ENCODE data around the gene TMEM272.

DNA sequence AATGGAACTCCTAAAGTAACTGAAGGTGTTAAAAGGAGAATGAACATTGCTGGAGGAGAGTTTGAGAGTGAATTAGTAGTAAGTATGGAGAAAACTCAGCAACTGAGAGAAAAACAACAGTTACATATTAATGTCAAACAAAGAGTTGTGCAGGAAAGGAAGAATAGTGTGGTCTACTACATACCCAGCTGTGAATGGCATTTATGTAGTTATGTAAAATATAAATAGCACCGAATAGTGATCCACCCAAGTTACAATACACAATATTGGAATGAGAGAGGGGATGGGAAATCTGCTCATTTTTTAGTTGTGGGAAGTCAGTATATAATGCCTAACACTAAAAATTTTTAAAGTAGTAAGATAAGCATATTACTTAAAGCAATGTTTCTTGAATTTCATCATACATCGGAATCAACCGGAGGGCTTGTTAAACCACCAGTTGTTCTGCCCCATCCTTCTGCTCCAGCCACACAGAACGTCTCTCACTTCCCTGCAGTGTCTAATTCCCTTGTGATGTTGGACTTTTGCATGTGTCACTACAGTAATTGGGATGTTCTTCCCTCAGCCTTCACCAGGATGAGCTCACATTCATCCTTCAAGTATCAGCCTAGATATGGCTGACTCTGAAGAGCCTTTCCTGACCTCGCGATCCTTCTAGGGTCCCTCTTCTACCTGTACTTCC lies 28.3 kb upstream of the TMEM272 start:
- TF ChIP-seq, protein P1, sequence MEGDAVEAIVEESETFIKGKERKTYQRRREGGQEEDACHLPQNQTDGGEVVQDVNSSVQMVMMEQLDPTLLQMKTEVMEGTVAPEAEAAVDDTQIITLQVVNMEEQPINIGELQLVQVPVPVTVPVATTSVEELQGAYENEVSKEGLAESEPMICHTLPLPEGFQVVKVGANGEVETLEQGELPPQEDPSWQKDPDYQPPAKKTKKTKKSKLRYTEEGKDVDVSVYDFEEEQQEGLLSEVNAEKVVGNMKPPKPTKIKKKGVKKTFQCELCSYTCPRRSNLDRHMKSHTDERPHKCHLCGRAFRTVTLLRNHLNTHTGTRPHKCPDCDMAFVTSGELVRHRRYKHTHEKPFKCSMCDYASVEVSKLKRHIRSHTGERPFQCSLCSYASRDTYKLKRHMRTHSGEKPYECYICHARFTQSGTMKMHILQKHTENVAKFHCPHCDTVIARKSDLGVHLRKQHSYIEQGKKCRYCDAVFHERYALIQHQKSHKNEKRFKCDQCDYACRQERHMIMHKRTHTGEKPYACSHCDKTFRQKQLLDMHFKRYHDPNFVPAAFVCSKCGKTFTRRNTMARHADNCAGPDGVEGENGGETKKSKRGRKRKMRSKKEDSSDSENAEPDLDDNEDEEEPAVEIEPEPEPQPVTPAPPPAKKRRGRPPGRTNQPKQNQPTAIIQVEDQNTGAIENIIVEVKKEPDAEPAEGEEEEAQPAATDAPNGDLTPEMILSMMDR (conservative IDR thresholded peaks at IDR 0.05; ENCODE audit: low read depth in 2 of 2) = no peak
- TF ChIP-seq POLR2AphosphoS5 (IDR thresholded peaks at IDR 0.05; ENCODE audit: low read depth) (no peak), EZH2phosphoT487 (IDR thresholded peaks at IDR 0.05; ENCODE audit: unreplicated experiment) (no peak), EZH2 (IDR thresholded peaks at IDR 0.05; ENCODE audit: low read depth, unreplicated experiment) (no peak), JUNB (IDR thresholded peaks at IDR 0.05; ENCODE audit: unreplicated experiment) (no peak), ZNF114 (CRISPR knock-in tag; IDR thresholded peaks at IDR 0.05) (no peak), CREB1 (CRISPR knock-in tag; IDR thresholded peaks at IDR 0.05; ENCODE audit: low read depth) (no peak), ZNF331 (CRISPR knock-in tag; IDR thresholded peaks at IDR 0.05; ENCODE audit: low read depth) (no peak), NANOG (IDR thresholded peaks at IDR 0.05; ENCODE audit: borderline replicate concordance) (no peak)
- TF ChIP-seq, protein P2, sequence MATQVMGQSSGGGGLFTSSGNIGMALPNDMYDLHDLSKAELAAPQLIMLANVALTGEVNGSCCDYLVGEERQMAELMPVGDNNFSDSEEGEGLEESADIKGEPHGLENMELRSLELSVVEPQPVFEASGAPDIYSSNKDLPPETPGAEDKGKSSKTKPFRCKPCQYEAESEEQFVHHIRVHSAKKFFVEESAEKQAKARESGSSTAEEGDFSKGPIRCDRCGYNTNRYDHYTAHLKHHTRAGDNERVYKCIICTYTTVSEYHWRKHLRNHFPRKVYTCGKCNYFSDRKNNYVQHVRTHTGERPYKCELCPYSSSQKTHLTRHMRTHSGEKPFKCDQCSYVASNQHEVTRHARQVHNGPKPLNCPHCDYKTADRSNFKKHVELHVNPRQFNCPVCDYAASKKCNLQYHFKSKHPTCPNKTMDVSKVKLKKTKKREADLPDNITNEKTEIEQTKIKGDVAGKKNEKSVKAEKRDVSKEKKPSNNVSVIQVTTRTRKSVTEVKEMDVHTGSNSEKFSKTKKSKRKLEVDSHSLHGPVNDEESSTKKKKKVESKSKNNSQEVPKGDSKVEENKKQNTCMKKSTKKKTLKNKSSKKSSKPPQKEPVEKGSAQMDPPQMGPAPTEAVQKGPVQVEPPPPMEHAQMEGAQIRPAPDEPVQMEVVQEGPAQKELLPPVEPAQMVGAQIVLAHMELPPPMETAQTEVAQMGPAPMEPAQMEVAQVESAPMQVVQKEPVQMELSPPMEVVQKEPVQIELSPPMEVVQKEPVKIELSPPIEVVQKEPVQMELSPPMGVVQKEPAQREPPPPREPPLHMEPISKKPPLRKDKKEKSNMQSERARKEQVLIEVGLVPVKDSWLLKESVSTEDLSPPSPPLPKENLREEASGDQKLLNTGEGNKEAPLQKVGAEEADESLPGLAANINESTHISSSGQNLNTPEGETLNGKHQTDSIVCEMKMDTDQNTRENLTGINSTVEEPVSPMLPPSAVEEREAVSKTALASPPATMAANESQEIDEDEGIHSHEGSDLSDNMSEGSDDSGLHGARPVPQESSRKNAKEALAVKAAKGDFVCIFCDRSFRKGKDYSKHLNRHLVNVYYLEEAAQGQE (IDR thresholded peaks at IDR 0.05; ENCODE audit: unreplicated experiment) = no peak
- TF ChIP-seq, protein P3, sequence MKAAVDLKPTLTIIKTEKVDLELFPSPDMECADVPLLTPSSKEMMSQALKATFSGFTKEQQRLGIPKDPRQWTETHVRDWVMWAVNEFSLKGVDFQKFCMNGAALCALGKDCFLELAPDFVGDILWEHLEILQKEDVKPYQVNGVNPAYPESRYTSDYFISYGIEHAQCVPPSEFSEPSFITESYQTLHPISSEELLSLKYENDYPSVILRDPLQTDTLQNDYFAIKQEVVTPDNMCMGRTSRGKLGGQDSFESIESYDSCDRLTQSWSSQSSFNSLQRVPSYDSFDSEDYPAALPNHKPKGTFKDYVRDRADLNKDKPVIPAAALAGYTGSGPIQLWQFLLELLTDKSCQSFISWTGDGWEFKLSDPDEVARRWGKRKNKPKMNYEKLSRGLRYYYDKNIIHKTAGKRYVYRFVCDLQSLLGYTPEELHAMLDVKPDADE (IDR thresholded peaks at IDR 0.05) = no peak
- TF ChIP-seq, protein P4, sequence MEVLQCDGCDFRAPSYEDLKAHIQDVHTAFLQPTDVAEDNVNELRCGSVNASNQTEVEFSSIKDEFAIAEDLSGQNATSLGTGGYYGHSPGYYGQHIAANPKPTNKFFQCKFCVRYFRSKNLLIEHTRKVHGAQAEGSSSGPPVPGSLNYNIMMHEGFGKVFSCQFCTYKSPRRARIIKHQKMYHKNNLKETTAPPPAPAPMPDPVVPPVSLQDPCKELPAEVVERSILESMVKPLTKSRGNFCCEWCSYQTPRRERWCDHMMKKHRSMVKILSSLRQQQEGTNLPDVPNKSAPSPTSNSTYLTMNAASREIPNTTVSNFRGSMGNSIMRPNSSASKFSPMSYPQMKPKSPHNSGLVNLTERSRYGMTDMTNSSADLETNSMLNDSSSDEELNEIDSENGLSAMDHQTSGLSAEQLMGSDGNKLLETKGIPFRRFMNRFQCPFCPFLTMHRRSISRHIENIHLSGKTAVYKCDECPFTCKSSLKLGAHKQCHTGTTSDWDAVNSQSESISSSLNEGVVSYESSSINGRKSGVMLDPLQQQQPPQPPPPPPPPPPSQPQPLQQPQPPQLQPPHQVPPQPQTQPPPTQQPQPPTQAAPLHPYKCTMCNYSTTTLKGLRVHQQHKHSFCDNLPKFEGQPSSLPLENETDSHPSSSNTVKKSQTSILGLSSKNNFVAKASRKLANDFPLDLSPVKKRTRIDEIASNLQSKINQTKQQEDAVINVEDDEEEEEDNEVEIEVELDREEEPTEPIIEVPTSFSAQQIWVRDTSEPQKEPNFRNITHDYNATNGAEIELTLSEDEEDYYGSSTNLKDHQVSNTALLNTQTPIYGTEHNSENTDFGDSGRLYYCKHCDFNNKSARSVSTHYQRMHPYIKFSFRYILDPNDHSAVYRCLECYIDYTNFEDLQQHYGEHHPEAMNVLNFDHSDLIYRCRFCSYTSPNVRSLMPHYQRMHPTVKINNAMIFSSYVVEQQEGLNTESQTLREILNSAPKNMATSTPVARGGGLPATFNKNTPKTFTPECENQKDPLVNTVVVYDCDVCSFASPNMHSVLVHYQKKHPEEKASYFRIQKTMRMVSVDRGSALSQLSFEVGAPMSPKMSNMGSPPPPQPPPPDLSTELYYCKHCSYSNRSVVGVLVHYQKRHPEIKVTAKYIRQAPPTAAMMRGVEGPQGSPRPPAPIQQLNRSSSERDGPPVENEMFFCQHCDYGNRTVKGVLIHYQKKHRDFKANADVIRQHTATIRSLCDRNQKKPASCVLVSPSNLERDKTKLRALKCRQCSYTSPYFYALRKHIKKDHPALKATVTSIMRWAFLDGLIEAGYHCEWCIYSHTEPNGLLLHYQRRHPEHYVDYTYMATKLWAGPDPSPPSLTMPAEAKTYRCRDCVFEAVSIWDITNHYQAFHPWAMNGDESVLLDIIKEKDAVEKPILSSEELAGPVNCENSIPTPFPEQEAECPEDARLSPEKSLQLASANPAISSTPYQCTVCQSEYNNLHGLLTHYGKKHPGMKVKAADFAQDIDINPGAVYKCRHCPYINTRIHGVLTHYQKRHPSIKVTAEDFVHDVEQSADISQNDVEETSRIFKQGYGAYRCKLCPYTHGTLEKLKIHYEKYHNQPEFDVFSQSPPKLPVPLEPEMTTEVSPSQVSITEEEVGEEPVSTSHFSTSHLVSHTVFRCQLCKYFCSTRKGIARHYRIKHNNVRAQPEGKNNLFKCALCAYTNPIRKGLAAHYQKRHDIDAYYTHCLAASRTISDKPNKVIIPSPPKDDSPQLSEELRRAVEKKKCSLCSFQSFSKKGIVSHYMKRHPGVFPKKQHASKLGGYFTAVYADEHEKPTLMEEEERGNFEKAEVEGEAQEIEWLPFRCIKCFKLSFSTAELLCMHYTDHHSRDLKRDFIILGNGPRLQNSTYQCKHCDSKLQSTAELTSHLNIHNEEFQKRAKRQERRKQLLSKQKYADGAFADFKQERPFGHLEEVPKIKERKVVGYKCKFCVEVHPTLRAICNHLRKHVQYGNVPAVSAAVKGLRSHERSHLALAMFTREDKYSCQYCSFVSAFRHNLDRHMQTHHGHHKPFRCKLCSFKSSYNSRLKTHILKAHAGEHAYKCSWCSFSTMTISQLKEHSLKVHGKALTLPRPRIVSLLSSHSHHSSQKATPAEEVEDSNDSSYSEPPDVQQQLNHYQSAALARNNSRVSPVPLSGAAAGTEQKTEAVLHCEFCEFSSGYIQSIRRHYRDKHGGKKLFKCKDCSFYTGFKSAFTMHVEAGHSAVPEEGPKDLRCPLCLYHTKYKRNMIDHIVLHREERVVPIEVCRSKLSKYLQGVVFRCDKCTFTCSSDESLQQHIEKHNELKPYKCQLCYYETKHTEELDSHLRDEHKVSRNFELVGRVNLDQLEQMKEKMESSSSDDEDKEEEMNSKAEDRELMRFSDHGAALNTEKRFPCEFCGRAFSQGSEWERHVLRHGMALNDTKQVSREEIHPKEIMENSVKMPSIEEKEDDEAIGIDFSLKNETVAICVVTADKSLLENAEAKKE (CRISPR knock-in tag; IDR thresholded peaks at IDR 0.05) = no peak

Measured in GM23338 (cell line).